Daoy (cell line): ENCODE results near the gene CSRP3. TPM values are rescaled to one million over a fixed set of nuclear protein-coding genes. Genes with fewer than 3 reads are reported as not detected.

Source experiments
- DNase-seq: peaks from one replicate; pipeline ENCODE4 v3.0.0-alpha.2; 2015; ENCODE audit warnings: low read depth
- total RNA-seq: library from RNA; depleted of rRNA; stranded (reverse); fragments of >200 nt; shearing (Covaris generic); gene quantifications from 2 replicates; pipeline ENCODE4 v1.2.3, GENCODE V29; 2014; rRNA removed

Gene CSRP3
- not detected in 2 replicates for total RNA-seq

DNA sequence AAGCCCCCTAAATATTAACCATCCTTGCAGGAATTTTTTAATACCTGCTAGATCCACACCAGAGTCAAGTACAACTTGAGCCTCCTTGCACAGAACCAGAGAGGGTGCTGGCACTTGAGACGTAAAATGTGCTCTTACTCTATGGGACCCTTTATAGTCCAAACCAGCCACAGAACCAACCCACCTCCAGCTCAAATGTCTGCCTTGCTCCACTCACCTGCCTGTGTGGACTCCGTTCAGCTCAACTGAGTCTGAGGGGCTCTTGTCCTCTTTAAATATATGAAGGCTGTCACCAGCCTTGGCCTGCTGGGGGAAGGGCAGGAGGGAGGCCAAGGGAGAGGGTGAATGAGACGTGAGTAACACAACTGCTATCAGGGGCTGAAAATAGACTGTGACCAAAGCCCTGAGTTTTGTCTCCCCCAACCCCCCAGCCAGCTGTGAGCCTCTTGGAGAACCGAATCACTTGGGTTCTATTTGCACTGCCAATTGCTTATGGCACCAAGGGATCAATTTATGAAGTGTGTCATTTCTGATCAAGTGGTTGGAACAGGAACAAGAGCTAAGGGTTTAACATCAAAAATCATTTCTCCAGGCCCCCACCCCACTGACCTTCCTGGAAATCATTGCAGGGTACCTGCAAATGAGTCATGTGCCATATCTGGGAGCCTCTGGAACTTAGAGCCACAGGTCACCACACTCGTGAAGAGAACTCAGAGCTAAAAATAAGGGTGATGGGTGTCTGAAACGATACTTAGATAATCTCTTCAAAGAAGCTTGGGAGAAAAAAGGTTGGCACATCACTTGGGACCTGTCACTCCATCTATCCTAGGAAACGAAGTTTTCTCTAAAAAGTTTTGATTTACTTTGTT is at the start of gene CSRP3:
TSS of gene CSRP3 (minus strand) at position 247 of the 869 bp plus-strand sequence. CDS start 9,535 bp downstream, outside the sequence.
- DNase-seq: peak; percentile 11

DNA sequence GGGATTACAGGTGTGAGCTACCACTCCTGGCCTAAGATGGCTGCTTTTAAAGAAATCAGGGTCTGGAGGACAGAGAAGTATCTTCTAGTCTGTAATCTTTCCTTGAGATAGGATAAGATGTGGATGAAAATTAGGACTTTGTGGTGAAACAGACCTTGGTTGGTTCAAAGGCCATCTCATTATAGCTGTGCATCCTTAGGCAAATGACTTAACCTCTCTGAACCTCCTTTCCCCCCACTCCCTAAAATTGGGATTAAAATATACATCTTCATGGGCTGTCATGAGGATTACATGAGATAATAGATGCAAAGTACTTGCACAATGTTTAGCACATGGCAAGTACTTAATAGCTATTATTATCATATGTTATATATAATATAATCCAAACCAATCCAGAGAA is 49.8 kb upstream of the CSRP3 start:
- no peak for DNase-seq

DNA sequence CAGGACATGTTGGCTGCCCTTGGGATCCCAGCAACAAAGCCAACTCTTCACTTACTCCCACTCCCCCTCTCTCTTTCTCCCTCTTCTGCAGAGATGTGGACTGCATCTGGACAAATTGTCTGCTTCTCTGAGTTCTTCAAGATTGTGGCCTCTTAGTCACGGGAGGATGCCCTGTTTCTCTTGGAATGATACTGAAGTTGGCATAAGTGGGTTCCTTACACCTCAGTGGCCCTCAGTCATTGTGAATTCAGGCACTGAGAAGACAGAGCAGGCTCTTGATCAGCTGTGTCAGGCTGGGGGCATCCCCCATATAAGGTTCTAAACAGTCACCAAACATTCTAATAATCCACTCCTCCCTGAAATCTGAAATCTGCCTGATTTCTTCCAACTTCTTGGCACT is 45.0 kb upstream of the CSRP3 start:
- no peak for DNase-seq

DNA sequence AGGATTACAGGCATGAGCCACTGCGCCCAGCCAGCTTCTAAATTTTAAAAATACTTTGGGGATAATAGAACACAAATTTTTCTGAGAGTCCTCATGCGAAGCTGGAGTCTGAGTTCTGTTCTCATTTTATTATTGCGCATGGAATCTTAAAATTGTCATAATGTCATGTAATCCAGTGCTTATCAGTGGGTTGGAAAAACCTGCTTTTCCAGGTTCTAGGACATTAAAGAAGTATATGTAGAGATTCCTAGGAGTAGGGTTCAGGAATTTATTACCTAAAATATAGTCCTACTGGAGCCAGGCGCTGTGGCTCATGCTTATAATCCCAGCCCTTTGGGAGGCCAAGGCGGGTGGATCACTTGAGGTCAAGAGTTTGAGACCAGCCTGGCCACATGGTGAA is 43.6 kb upstream of the CSRP3 start:
- DNase-seq: no peak

DNA sequence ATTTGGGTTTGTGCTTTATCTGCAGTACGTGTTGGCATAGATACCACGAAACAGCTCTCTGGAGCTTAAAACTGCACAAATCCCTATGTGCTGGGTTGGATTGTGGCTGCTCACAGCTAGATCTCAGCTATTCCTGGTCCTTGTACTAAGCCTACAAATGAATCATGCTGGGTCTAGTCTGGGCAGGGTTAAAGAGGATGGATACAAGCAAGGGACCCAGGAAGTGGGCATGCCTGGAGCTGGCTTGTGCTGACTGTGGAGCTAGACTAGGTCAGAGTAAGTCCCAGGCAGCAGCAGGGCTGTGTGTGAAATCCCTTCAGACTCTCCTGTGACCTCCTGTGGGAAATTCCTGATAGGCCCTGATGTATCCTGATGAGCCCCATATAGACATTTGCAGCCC is 42.8 kb upstream of the CSRP3 start:
- DNase-seq: no peak

DNA sequence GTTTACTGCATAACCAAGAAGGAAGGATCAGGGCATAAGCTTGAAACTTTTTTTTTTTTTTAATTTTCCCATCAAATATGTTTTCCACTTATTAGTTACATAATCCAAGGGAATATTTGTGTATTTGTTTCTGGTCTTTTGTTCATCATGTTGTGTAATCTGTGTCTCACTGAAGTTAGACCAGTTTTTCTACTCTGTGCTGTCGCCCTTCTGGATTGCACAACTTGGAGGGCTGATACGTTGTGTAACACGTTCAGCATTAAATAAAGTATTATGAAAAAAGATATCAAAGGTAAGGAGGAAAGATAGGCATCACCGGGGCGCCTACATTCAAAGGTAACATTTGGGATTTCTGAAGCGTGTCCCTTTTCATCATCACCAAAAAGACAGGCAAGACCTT is 42.3 kb upstream of the CSRP3 start:
- no peak for DNase-seq

DNA sequence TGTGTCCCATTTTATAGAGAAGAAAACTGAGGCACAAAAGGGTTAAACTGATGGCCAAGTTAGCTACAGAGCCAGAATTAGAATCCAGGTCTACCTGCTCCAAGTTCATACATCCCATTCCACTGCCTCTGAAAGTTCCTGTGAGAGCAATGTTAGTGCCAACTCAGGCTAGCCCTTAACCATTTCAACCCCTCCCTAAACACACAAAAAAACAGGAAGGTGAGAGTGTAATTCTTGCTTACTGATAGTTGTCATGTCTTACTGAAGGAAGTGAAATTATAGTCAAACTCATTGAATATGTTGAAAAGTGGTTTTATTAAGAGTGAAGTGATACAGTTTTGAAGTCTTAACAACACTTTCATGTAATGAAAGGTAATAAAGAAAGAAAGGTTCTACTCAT is 41.8 kb upstream of the CSRP3 start:
- no peak for DNase-seq

DNA sequence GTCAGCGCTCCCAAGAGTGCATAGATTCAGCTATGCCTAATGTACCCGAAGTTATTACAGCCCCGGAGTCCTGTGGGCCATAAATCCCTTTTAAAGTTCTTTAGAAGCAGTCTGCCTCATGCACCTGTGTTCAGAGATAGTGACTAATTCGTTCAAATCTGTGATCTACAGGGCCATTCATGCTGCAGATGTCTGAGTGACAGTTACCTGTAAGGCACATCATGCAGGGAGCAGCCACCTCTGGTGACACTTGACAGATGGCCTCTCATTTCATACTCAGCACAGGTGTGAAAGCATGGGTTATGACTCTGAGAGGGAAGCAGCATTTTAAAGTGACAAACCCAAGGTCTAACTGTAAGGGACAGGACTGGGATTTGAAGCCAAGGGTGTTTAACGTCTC is 41.4 kb upstream of the CSRP3 start:
- DNase-seq: no peak

DNA sequence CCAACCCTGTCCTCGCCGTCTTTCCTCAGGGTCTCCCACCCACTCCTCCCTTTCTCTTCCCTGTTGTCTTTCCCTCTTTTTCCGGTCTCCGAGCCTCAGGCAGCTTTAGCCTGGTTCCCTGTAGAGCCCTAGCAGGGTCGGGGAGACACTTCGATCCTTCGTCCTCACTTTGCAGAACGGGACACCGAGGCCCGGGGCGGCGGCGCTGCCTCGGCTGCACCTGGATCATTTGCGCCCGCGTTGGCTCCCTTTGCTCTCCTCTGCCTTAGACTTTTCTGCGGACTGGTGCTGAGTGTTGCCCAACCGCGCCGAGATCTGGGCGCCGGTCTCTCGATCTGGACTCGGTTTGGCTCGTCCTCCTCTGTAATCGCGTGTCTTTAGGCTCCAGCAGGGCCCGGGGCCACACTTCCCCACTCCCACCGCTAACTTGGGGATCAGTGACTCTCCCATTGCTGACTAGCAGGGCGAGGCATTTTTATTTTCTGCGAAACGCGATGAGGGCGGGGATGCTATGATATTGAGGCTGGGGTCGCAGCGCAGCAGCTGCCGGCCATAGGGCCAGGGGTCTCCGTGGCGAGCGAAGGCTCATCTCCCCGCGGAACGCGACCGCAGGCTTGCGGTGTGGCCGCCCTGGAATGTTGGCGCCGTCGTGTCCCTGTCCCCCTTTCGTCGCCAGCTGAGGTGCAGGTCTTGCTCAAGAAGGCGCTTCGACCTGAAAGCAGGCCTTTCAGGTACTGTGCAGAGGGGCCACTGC is 40.6 kb upstream of the CSRP3 start:
- DNase-seq: no peak

DNA sequence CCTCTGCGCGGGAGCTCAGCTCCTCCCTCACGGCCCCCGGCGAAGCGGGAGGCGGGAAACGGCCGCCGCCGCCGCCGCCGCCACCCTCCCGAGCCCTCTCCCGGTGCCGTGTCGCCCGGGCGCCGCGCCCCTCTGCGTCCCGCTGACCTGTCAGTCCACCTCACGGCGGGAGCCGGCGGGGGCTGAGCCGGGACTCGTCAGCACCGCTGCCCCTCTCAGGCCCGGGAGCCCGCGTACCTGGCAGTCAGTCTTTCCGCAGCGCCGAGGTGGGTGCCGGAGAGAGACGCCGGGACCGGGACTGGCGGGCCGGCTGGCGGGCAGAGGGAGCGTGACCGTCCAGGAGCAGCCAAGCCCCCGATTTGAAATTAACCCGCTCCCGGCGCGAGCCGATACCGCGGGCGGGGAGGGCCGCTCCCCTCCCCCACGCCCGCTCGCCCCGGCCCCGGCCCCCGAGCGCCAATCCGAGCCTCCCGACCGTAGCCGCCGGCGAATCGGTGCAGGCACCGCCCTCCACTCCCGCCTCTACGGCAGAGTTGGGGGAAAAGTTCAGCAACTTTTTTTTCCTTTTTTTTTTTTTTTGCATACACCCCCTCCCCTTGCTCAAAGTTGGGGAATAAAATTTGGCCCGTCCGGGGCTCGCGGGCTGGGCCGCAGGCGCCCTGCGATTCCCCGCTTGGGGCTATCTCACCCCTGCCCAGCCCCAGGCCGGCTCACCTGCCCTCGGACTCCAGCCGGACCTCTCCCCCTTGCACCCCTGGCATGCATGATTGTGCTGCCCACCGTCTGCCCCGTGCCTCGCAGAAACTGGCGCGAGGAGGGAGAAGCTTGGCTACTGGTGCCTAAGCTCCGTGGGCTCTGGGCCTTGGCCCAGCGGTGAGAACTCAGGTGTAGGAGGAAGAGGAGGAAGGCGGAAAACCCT is 39.7 kb upstream of the CSRP3 start:
- DNase-seq: peak; percentile 69

DNA sequence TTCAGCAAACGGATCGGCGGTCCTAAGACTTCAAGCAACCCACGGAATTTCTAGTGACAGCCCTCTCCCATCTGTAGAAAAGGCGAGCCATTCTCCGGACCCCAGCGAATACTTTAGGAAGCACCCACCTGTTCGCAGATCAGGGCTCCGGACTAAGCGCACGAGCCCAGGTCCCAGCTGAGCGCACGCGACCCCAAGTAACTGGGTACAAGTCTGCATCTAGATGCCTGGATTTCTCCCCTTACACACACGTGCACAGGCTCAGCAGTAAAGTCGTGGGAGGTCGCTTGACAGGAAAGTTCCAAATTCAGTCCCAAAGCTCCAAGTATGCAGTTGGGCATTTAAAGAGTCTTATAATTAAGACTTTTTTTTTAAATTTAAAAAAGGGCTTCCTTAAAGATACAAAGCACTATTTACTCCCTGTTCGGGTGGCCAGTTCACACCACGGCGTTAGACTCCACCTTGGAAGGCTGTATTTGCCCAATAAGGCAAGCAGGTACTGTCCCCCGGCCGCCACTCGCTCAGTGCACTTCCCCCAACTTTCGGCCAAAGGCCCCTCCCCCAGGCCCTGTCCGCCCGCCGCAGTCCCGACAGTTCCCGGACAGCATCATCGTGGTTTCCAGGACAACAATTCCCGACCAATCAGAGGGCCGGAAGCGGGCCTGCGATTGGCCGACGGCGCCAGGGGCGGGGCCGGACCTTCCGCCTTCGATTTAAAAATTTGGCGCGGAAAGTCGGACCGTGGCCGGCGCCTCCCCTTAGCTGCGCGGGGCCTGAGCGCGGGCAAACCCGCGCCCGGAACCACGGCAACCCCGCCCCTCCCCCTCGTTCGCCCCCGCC is 38.9 kb upstream of the CSRP3 start, which contains the start of gene E2F8:
TSS of gene E2F8 (minus strand) at position 526 of the 840 bp plus-strand sequence. CDS start 824 bp downstream, outside the sequence.
- peak; percentile 96 for DNase-seq

DNA sequence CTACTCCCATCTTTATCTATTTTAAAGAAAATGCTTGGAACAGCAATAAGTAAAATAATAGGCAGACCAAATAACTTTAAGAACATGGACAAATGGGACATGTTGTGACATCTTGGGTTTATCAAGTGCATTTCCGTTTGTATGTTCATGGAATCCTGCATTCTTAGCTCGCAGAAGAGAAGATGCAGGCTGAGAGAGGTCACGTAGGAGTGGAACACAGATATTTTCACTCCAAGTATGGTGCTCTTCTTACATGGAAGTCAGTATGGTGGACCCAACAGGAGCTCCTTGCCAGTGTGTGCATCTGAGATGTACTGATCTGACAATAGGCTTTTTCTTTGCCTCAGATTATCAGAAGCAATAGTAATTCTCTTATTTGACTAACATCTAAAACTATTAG is 37.3 kb upstream of the CSRP3 start:
- DNase-seq: no peak

DNA sequence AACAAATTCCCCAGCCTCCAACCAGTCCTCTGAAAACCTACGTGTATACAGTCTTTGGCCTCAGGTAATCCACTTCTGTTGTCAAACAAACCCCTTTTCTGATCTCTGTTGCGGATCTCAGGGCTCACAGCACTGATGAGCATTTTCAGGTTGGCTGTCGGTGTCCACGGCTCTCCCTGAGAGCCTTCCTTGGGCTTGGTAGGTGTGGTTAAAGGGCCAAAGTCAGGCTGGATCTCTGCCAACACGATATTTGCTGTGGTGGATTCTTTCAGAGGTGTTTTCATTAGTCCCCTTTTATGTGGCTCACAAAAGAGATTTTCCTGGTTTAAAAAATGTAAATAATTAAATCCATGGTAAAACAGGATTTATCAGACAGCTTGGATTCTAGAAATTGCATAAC is 36.0 kb upstream of the CSRP3 start:
- no peak for DNase-seq

DNA sequence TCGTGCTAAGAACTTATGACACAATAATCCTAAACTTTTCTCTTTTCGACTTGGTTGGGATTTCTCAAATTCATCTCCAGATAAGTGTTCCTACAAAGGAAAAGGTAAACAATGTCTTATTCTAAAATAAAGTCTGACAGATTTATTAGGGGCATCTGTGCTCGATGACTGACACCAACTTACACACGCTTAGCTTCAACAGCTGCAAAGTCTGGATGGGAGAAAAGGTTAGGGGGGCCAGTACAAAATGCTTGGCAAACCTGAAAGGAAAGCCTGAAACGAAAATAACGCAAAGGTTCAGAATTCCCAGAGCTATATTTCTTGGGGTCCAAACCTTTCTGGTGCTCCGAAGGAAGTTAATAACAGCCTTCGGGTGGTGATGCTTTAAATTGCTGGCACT is 35.6 kb upstream of the CSRP3 start:
- no peak for DNase-seq

DNA sequence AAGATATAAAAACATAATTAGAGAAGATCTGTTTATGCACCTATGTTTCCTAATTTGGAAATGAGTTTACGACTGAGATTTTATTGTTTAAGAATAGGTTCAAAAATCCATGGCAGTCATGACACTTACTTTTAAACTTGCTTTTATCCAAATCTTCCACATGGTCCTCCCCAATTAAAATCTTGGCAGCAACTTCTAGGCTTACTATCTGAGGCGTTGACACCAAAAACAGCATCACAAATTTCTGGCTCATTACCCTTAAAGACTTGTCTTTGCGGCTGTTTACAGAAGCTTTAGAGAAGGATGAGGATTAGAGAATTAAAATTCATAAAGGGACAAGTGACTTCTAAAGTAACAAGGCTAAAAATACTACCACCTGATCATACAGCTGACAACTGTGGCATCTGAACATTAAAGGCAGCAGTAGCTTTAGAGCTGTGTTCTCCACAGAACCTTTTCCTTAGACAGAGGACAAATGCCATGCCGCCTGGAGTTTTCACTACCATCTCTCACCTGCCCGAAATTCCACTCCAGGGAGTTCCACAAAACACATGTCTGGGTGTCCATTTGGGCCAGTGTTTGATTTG is 32.5 kb upstream of the CSRP3 start:
- DNase-seq: no peak

DNA sequence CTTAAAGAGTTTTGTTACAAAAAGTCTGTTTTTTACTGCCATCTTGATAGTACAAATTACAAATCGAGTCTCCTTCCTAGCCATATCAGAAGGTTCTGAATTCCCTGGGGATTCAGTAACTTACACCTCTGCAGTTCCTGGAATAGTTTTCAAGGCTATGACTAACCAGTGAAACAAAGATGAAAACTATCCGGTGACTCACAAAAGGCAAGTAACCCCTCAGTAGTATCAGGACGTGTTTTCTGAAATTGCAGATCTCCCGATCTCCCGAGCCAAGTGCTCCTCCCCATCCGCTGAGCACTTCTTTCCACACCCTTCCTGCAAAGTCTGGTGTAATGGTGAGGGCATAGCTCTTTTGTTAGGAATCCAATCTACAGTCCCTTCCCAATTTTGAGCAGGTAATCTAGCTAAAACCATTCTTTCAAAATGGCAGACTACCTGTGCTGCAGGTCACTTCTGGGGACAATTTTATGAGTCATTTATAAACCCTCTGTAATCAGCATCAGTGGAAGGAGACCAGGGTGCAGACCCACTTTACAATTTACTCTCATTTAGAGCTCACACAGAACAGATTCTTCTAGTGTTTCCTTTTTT is 31.2 kb upstream of the CSRP3 start:
- peak; percentile 74 for DNase-seq

DNA sequence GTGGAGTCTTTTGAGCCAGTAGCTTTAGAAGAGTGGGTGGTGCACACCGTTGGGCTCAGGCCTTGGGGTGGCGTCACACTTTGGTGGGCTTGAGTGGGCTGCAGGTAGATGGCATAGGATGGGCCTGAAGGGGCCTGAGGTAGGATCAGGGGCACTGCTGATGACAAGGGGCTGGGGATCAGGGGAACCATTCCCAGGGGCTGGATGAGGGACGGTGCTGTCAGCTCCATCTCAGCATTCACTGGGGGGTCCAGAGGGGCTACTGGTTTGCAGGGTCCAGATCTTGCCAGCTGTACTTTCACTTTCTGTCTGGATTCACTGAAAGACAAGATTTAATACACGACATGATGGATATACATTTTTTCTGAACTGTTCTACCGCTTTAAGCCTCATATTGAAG is 27.9 kb upstream of the CSRP3 start:
- no peak for DNase-seq

DNA sequence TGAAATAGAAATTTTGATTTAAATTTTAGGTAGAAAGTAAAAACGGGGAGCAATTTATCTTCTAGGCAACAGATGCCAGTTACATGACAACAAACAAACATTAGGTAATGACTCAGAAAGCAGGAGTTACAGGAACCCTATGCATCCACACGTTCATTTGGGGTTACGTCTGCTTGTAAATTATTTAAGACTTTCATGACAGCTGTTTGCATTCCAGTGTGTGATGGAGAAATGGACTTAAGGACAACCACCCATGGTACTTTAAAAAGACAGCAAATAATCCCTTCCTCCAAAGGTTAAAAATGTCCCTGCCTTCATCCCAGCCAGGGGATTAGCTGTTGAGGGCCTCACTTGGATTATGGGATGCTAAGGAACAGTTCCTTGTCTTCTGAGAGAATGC is 27.2 kb upstream of the CSRP3 start:
- no peak for DNase-seq

DNA sequence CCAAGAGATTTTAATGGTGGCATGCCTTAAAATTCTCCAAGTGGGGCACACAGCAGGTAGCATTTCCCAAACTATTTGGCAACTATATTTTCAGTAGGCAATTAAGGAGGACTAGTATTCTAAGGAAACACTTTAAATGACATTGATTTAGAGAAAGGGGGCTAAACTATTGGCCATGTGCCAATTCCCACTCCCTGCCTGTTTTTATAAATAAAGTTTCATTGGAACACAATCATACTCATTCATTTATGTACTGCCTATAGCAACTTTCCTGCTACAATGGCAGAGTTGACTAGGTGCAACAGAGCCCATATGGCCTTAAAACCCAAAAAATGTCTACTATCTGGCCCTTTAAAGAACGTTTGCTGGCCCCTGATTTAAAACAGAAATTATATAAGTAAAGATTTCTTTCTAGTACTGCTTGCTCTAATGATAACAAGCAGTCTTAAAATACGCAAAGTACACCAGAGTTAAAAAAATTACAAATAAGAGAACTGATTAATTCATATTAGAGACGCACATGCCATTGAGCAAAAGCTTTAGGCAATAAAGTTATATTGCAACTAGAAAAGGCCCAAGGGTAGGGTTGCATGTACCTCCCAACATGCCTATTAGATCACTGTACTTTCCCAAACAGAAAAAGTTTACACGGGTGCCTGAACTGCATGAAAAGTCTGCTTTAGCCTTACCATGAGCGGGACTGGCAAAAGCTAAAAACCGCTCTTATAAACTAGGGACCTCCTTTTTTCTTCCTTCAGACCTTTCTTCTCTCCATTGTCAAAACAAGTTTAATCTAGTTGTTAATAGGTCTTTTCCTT is 24.8 kb upstream of the CSRP3 start:
- no peak for DNase-seq
